Lung (tissue), 12 donors: Measurements from ENCODE around the gene NCAM1. TPM values are rescaled to one million over a fixed set of nuclear protein-coding genes. Genes with fewer than 3 reads are reported as not detected.

ENCODE experiments used
- ATAC-seq: fragments of 200-7000 bp; cut with Tn5 transposase; one replicate; pipeline ENCODE4 v1.9.1; 2020; ENCODE audit warnings: moderate number of reproducible peaks; ENCODE audit not compliant: insufficient read depth, low FRiP score
- DNase-seq, 3 donors: peaks; one replicate each; pipeline ENCODE4 v3.0.0-alpha.2; 2013 to 2017
- H3K27ac ChIP-seq, 2 donors: one replicate each; pipeline ENCODE4 v1.5.1; 2013; ENCODE audit warnings: mild to moderate bottlenecking in 2 of 2, moderate library complexity in 2 of 2, control low read depth in 1 of 2, inconsistent platforms in 1 of 2, low read depth in 1 of 2, low read length in 1 of 2
- H3K27me3 ChIP-seq, 3 donors: one replicate each; pipeline ENCODE4 v1.5.1; 2013; ENCODE audit warnings: low read length in 2 of 3; ENCODE audit not compliant: control insufficient read depth in 3 of 3, insufficient read depth in 3 of 3
- H3K36me3 ChIP-seq, 4 donors: one replicate each; pipeline ENCODE4 v1.5.1; 2013; ENCODE audit warnings: low read length in 4 of 4, mild to moderate bottlenecking in 1 of 4, moderate library complexity in 1 of 4; ENCODE audit not compliant: control insufficient read depth in 4 of 4, insufficient read depth in 4 of 4
- H3K4me1 ChIP-seq, 5 donors: one replicate each; pipeline ENCODE4 v1.5.1; 2013; ENCODE audit warnings: low read length in 5 of 5, mild to moderate bottlenecking in 2 of 5, moderate library complexity in 1 of 5; ENCODE audit not compliant: control insufficient read depth in 5 of 5, insufficient read depth in 5 of 5
- H3K4me3 ChIP-seq: one replicate; pipeline ENCODE4 v1.5.1; 2013; ENCODE audit warnings: mild to moderate bottlenecking, control low read depth, moderate library complexity
- H3K9ac ChIP-seq, 2 donors: one replicate each; pipeline ENCODE4 v1.5.1; 2013; ENCODE audit warnings: low read length in 2 of 2, control low read depth in 1 of 2; ENCODE audit not compliant: insufficient read depth in 1 of 2
- H3K9me3 ChIP-seq, 4 donors: one replicate each; pipeline ENCODE4 v1.5.1; 2013; ENCODE audit warnings: low read length in 3 of 4, mild to moderate bottlenecking in 1 of 4, moderate library complexity in 1 of 4; ENCODE audit not compliant: control insufficient read depth in 4 of 4, insufficient read depth in 3 of 4
- CTCF ChIP-seq: IDR thresholded peaks from 2 replicates; pipeline ENCODE4 v1.5.1; 2012; ENCODE audit warnings: mild to moderate bottlenecking; ENCODE audit errors: control extremely low read depth, extremely low read depth
- WGBS, 2 donors: extraction: QIAGEN DNeasy Blood & Tissue Kit; methylation state at CpG; one replicate each; pipeline ENCODE4 v1.1.7; 2013; 5-methylcytosine and 5-hydroxymethylcytosine counted together
- polyA plus RNA-seq, 2 donors: library from polyadenylated mRNA; stranded (reverse); fragments of 200-250 nt; gene quantifications; one replicate each; pipeline ENCODE4 v1.2.1, GENCODE V29; 2013
- total RNA-seq, 2 donors: library from RNA; depleted of rRNA in 1 of 2; stranded (reverse); fragments of >200 nt in 1 of 2; gene quantifications; one replicate each; pipeline ENCODE4 v1.2.1, GENCODE V29; 2014 to 2021
- donor health status: control.
- donor health status: control.
- donor health status: Bipolar disorder and iron deficiency.
- donor health status: healthy.
- donor health status: DM: yes; HTN: yes; CAD: no.

Gene NCAM1
- total and polyA plus RNA-seq, 4 donors, result 0.28 to 36.5 (median 2.4) TPM

- TF ChIP-seq CTCF, result no peak
- no peak for DNase-seq
- WGBS, 2 donors, result 80 to 82% methylated on average over 11 of the region's 11 CpGs
- Histone ChIP-seq H3K9ac (no peak overlapping the region), H3K36me3 (no peaks in the 10 kb centered on the region), H3K27ac (no peak overlapping the region), H3K27me3 (no peaks in the 10 kb centered on the region), H3K4me3 (no peak overlapping the region), H3K4me1 (peaks cover 0 to 2% (median 0%) of the 10 kb centered on the region in 5 donors), H3K9me3 (no peaks in the 10 kb centered on the region)
- ATAC-seq, result no peak
Observed at GRCh38 chr11:113248702-113249490, 287.7 kb downstream of the NCAM1 start.

GRCh38 chr11:113249491-113249763 is 288.2 kb downstream of the NCAM1 start:
- 14 to 25% methylated on average over 2 of the region's 2 CpGs for WGBS, 2 donors
- peak in 2 of 3 donors; percentile 30 to 40 for DNase-seq
- no peak for TF ChIP-seq CTCF
- H3K27ac ChIP-seq, result no peak overlapping the region
- no peaks in the 10 kb centered on the region for H3K9me3 ChIP-seq
- ATAC-seq, result no peak
- H3K9ac ChIP-seq, result no peak overlapping the region
- H3K4me1 ChIP-seq, result no peaks in the 10 kb centered on the region
- H3K27me3 ChIP-seq, result no peaks in the 10 kb centered on the region
- no peaks in the 10 kb centered on the region for H3K36me3 ChIP-seq
- H3K4me3 ChIP-seq, result no peak overlapping the region

GRCh38 chr11:113249786-113250185 is 288.6 kb downstream of the NCAM1 start:
- no peaks in the 10 kb centered on the region for H3K9me3 ChIP-seq
- H3K36me3 ChIP-seq, result no peaks in the 10 kb centered on the region
- no peak overlapping the region for H3K27ac ChIP-seq
- no peaks in the 10 kb centered on the region for H3K4me1 ChIP-seq
- no peak for TF ChIP-seq CTCF
- WGBS, 2 donors, result 85 to 89% methylated on average over 6 of the region's 6 CpGs
- H3K4me3 ChIP-seq, result no peak overlapping the region
- H3K9ac ChIP-seq, result no peak overlapping the region
- DNase-seq (no peak), ATAC-seq (no peak)
- no peaks in the 10 kb centered on the region for H3K27me3 ChIP-seq

- Histone ChIP-seq H3K27ac (no peak overlapping the region), H3K4me3 (no peak overlapping the region), H3K4me1 (peaks cover 0 to 2% (median 0%) of the 10 kb centered on the region in 5 donors), H3K9ac (no peak overlapping the region), H3K27me3 (no peaks in the 10 kb centered on the region), H3K9me3 (no peaks in the 10 kb centered on the region), H3K36me3 (no peaks in the 10 kb centered on the region)
- no peak for DNase-seq
- no peak for TF ChIP-seq CTCF
- ATAC-seq, result no peak
- 85 to 88% methylated on average over 4 of the region's 4 CpGs for WGBS, 2 donors
Observed at GRCh38 chr11:113251281-113251680, 290.1 kb downstream of the NCAM1 start.
